GM23248 (cell line): ENCODE results near the gene SLC35C1.

Experiments used
- EZH2 ChIP-seq: fragments of 200-600 bp; sonication (generic); IDR thresholded peaks from 2 replicates; pipeline ENCODE4 v1.6.1; 2018; ENCODE audit warnings: antibody characterized with exemption, mild to moderate bottlenecking; ENCODE audit not compliant: insufficient read depth, poor library complexity, severe bottlenecking
- EZH2phosphoT487 ChIP-seq: fragments of 200-600 bp; sonication (generic); IDR thresholded peaks from 2 replicates; pipeline ENCODE4 v1.6.1; 2018; ENCODE audit warnings: antibody characterized with exemption, moderate library complexity, mild to moderate bottlenecking, low read depth; ENCODE audit not compliant: insufficient read depth

DNA sequence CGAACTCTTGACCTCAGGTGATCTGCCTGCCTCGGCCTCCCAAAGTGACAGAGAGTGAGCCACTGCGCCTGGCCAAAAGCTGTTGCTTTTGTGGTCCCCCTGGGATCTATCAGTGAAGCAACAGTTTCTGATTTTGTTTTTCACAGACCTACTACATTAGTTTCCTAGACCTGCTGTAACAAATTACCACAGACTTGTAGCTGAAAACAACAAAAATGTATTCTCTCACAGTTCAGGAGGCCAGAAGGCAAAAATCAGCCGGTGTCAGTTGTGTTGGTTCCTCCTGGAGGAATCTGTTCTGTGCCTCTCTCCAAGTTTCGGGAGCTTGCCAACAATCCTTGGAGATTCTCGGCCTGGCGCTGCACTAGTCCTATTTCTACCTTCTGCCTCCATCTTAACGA, 8.5 kb upstream of the SLC35C1 start:
- TF ChIP-seq EZH2 (no peak), EZH2phosphoT487 (no peak)
